Measurements from ENCODE around the gene CPLX4. TPM values are rescaled to one million over a fixed set of nuclear protein-coding genes. Genes with fewer than 3 reads are reported as not detected.
A peak's percentile ranks its signal among the peaks of the same experiment; 100 is the strongest.

CPLX4 gene, protein sequence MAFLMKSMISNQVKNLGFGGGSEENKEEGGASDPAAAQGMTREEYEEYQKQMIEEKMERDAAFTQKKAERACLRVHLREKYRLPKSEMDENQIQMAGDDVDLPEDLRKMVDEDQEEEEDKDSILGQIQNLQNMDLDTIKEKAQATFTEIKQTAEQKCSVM
- not detected for total RNA-seq
- long read RNA-seq = 0 reads

DNA sequence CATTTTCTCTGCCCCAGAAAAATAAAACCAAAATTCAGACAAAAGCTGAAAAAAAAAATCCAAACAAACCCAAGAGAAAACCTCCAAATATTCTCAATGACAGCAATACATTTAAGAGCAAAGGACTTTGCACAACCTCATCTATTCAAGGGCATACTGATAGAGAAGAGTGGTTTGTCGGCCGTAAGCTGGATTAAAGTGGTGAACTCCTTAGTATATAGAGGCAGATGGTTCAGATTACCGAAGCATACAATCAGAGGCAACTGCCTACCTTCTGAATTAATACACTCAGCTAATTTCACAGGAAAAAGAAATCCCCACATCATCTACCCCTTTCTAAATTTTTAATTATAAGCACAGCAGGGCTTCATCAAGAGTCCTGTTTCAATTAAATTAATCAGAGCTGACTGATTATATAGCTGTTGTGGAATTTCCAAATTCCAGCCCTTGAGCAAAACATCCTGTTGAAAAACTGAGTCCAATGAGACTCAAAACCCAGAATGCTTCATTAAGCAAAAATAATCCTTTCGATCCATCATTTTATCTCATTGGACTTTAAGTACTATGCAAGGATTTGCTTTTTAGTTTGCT is at the start of gene CPLX4:
TSS of gene CPLX4 (minus strand) at position 190 of the 591 bp plus-strand sequence. CDS start at position 3, 187 bp downstream.
- no peak for DNase-seq (ENCODE audit: low spot score)

DNA sequence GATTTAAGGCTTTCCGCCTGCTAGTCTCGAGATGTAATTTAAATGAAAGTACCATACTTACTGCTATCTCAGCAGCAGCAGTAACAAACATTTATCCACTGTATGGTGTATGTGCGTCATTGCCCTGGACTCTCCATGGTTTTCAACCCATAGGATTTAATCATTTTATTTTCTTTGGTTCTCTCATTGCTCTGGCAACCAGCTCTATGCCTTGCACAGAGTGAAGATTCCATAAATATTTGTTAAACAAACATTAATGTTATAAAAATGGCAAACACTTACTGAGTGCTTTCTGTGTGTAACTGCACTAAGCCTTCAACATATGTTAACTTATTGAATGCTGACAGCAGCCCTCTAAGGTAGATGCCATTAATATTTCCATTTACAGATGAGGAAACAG is 41.9 kb upstream of the CPLX4 start:
- DNase-seq (ENCODE audit: low spot score) = no peak

DNA sequence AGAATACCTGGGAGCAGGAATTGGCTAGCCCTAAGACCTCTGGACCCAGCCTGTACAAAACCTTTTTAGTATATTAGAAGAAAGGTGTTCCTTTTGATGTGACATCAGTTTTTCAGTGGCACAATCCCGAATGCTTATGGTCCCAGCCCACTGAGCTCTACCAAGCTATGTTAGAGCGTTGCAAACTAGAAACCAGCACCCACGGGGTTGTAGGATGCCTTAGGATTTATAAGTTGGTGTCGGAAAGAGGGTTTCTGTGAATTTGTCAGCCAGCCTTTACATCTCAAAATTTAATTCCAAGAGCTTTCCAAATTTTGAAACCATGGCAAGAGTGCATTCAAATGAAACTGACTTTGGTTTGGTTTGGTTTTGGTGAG is 41.1 kb upstream of the CPLX4 start:
- no peak for DNase-seq (ENCODE audit: low spot score)

DNA sequence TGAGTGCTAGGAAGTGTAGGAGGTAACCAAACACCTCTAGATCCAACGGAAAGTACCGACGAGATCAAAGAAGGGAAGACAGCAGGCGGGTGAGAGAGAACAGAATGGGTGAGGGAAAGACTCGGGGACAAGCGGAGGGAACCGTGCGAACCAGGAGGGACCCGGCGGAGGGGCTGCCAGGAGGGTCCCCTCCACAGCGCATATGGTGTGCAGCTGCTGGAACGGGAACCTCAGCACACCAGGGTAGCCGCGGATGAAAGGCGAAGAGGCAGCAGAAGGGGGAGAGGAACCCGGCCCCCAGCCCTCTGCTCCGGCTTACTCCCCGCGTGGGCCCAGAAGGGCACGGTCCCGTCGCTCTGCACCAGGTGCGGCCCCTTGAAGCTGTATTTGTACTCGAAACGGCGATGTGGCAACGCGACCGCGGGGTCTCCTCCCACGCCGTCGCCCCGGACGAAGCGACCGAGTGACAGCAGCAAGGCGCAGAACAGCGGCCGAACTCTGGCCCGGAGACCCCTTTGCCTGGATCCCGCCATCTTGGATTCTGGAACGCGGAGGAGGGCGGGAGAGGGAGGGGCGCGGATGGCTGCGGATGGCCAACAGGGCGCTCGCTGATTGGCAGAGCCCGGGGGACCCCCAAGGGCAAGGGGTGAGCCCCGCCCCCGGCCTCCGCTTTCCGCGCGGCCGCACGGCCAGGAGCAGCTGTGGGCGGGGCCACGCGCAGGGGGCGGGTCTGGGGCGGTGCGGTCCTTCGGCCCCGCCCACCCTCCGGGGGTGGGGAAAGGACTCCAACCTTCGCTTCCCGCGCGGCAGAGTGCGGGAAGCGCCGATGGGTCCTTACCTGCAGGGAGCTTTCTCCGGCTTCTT is 40.5 kb upstream of the CPLX4 start, which contains the start of gene LMAN1:
TSS of gene LMAN1 (minus strand) at position 554 of the 864 bp plus-strand sequence. CDS start at position 533, 21 bp downstream.
- peak; percentile 98 for DNase-seq (ENCODE audit: low spot score)

DNA sequence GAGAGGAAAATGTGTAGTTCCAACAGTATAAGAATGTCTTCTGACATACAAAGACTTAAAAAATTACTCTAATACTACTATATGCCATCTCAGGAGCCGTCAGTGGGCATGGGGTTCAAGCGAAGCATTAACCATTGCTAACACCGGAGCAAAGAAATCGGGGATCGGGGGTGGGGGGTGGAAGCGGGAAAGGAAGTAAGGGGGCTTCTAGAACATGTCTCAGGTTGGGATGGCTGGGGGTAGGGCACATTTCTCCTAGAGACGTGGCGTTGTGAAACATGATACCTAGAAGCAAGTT is 39.9 kb upstream of the CPLX4 start:
- DNase-seq (ENCODE audit: low spot score) = no peak

DNA sequence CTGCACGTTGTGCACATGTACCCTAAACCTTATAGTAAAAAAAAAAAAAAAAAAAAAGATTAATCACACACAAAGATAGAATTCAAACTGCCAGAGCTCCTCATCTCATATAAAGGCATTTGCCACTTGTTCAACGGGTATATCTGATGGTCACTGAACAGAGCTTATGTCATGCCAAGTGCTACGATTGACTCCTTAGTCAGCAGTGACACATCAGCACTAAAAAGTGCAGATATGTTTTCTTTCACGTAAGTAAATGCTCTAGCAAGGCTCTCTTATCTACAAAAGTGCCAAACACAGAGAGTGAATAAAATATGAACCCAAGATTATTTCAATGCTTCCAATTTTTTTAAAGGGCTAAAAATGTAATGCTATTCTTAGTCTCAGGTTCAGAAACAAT is 39.5 kb upstream of the CPLX4 start:
- no peak for DNase-seq (ENCODE audit: low spot score)

DNA sequence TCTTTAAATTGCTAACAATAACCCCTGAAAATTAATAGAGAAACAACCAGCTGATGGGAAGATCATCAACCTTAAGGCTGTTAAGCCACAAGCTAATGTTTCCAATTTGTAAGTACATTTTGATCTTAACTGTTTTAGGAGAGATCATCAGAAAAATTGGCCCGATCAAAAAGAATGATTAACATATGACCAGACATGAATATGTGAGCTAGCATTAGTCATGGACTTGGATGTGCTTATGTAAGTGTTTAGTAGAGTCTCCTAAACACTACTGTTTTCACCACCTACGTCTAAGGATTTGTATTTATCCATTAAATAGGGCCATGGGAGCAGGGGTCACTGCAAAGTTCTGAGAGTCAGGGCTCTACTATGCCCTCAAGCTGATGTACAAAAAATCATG is 36.3 kb upstream of the CPLX4 start:
- no peak for DNase-seq (ENCODE audit: low spot score)

DNA sequence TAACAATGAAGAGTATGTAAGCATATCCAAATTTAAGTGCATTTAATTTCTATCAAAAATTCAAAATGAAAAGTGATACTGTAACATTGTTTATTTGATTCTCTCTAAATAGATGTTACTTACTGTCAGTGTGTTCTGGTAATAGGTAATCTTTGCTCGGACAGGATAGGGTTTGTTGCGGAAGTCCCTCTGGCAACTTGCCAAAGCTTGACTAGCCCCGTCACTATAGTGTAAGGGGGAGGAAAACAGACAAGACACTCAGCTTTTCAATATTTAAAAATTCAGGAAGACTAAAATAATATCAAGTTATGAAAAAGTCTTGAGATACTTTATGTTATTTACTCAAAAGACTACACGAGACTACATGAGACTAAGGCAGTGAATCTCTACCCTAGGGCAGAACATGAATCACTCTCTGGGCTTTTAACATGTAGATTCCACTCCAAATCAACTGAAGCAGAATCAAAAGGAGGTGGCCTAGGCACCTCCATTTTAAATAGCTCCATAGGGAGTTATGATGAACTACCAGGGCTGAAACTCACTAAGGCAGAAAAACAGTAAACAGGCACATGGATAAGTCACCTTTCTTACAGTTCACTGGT is 34.7 kb upstream of the CPLX4 start:
- no peak for DNase-seq (ENCODE audit: low spot score)

DNA sequence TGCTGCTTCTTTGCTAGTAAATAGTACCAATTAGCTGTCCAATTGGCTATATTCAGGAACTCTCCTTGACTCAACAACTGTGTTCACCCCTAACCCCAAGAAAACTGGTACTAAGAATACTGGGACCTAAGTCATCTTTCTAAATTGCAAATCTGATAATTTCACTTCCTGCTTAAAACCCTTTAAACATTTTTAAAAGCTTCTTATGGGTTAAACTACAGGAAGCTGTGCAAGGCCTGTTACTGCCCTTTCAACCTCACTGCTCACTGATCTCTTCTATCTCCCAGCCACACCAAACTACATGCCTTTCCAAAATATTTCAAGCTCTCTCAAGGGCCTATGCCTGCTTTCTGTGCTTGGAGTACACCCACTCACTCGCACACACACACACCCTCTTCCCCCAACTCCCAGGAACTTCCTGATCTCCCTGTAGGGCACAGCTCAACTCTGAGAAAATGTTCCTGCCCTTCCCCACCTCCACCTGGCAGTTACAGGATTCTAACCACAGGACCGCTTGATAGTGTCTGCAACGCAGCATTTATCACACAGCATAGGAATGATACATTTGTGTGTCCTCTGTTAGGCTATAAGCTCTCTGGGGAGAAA is 33.9 kb upstream of the CPLX4 start:
- DNase-seq (ENCODE audit: low spot score) = no peak

DNA sequence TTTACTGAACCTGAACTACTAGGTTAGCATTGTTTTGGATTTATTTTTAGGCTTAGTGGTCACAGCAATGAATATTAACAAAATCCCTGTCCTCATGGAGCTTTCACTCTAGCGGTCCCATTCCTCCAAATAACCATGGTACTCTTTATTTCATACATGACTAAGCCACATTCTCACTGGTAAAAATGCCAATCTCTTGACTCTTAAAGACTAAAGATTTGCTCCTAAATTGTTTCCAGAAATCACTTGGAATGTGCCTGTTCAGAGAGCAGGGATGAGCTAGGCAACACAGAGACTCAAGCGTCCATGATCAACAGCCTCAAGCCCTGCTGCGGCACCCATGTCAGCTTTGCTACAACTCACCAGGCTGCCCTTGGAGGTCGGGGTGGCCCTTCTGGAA is 27.1 kb upstream of the CPLX4 start:
- DNase-seq (ENCODE audit: low spot score) = no peak

DNA sequence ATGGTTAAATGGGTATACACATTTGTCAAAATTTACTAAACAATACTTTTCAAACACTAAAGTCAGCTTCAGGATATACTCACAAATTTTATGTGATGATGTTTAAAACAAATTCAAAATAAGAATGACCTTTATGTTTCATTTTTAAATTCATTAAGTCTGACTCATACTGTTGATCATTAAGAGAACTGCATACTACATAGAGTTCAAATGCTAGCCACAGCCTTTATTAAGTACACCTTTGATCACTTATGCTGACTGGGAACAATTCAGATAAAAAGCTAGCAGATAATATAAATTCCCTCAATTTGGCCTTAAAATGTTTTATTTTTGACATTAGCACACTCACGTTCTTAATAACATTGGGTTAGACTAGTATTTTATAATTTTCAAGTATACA is 26.5 kb upstream of the CPLX4 start:
- DNase-seq (ENCODE audit: low spot score) = no peak

DNA sequence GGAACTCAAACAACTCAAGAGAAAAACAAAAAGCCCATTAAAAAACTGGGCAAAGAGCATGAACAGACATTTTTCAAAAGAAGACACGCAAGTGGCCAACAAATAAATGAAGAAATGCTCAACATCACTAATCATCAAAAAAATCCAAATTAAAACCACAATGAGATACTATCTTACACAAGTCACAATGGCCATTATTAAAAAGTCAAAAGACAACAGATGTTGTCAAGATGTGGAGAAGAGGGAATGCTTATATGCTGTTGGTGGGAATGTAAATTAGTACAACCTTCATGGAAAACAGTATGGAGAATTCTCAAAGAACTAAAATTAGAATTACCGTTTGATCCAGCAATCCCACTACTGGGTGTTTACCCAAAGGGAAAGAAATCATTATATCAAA is 25.5 kb upstream of the CPLX4 start:
- no peak for DNase-seq (ENCODE audit: low spot score)

DNA sequence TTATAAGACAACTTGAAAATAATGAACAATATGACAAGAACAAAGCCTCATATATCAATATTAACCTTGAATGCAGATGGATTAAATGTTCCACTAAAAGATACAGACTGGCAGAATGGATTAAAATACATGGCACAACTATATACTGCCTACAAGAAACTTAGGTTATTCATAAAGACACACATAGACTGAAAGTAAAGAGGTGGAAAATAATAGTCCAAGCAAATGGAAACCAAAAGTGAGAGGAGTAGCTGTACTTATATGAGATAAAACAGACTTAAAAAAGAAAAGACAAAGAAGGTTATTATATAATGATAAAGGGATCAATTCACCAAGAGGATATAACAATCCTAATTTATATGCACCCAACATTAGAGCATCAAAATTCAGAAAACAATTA is 22.4 kb upstream of the CPLX4 start:
- DNase-seq (ENCODE audit: low spot score) = no peak

DNA sequence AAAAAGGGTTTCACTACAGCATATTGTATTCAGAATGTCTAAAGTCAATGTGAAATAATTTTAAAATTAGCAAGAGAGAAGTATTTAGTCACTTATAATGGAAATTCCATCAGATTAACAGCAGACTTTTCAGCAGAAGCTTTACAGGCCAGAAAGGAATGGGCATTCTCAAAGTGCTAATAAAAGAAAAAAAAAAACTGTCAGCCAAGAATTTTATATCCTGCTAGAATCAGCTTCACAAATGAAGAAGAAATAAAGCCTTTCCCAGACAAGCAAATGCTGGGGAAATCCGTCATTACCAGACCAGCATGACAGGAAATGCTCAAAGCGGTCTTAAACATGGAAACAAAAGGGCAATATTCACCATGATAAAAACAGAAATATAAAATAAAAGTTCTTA is 21.9 kb upstream of the CPLX4 start:
- no peak for DNase-seq (ENCODE audit: low spot score)

DNA sequence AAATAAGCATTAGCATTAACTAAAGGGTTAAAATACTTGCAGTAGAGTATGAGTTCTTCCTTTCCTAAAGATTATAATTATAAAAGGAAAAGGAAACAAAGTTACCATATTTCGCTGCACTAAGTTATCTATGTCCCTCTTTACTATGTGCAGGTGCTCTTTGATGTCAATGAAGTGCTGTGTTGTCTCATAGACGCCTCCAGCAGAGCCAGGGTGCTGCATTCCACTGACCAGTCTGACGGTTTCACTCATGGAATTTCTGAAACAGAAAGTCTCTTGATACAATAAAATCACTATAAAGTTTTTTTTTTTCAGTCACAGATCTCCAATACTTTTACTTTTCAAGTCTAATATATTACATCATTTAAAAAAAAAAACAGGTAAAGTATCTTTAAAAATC is 14.5 kb upstream of the CPLX4 start:
- no peak for DNase-seq (ENCODE audit: low spot score)

DNA sequence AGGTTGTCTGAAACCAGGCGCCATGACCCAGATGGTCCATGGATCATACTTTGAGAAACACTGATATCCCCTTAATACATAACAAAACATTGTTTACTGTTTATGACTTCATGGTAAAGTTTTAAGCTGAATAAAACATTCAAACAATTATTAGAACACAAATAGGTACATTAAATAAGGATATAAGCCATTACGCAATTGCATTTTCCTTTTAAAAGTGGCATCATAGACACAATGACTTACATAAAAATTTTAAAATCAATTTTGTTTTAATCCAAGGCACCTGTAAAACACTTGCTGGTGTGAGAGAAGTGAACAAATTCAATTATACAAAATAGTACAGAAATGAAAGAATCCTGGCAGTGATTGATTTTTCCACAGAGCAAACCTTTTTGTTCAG is 10.2 kb upstream of the CPLX4 start:
- no peak for DNase-seq (ENCODE audit: low spot score)

DNA sequence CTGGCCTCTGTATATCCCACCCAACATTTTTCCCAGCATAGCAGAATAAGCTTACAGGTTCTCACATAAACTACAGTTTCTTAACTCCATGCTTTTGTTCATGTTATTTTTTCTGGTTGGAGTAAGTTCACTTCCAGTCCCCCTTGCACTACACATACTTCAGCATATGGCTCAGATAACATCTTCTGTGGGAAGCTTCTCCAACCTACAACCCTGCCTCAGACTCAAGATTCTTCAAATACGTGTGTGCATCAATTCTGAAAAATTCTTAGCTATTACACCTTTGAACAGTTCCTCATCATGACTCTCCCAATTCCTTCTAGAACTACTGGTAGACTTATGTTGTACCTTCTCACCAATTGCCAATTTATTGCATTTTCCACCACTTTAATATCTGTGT is 7.5 kb upstream of the CPLX4 start:
- no peak for DNase-seq (ENCODE audit: low spot score)

DNA sequence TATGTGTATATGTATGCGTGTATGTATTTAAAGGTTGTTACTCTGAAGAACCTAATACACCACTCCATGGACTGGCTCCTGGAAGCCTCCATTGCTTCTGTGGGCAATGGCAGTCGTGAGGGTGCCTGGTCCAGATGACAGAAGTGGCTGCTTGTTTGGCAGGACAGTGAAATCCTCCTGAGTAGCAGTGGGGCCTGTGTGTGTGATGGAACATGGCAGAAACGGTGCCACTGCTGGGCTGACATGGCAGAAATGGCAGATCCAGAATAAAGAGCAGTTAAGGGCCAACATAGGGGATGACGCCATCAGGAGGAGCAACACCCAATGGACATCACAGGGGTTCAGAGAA is 6.1 kb upstream of the CPLX4 start:
- DNase-seq (ENCODE audit: low spot score) = no peak

DNA sequence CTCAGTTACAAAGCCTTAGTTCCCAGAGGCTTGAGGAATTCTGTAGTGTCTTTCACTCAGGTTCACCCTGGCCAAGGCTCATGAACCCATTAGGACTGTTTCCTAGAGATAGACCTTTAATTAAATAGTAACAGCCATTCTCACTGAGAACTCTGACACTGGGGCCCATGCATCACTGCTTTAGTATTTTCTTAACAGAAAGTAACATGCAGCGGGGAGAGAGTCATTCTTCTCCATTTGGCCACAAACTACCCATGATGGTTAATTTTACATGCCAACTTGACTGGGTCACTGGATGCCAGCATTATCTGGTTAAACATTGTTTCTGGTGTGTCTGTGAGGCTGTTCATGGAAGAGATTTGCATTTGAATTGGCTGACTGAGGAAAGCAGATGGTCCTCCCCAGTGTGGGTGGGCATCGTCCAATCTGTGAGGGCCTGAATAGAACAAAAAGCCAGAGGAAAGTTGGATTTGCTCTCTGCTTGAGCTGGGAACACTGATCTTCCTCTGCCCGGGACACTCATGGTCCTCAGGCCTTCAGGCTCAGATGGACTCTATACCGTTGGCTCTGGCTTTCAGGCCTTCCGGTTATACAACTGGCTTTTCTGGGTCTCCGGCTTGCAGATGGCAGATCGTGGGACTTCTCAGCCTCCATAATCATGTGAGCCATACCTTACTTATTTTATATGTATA is 5.6 kb upstream of the CPLX4 start:
- no peak for DNase-seq (ENCODE audit: low spot score)

DNA sequence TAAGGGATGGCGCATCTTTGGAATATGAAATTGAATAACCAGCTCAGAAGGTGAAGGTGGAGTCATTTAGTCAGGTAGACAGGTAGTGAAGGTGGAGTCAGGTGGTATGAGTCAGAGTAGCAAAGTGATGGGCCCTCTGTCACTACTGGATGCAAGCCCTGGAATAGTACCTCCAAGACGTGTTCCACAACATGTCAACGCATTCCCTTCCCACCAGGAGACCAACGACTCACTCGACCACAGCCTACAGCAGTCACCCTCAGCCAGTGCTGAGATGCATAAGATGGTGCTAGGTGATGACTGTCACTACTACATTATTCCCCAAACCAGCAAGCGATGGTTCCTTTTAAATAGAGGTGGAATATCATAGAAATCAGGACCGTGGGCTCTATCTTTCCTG is 6.8 kb downstream of the CPLX4 start:
- no peak for DNase-seq (ENCODE audit: low spot score)

DNA sequence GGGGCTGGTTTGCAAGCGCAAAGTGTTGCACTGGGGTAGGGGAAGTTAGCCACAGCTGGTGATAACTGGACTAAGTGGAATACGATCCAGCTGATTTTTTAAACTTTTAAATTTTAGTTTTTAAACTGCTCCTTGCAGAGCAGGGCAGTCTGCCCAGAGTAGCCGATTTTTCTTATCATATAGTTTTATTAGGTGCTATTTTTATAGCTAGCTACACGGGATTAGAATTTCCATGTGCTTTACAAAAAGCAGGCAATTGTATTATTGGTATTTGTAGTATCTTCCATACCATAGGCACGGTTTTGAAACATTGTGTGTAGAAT is 9.6 kb downstream of the CPLX4 start:
- no peak for DNase-seq (ENCODE audit: low spot score)

Data from mesenteric fat pad (tissue), 1 donor.